OCI-M2 (cell line): ENCODE measurements around the gene UBA1.

Experiments
- DNase-seq: peaks from one replicate; lab custom pipeline; 2025; ENCODE audit not compliant: unreplicated experiment; lab: John Stamatoyannopoulos, UW

The UBA1 gene

DNA sequence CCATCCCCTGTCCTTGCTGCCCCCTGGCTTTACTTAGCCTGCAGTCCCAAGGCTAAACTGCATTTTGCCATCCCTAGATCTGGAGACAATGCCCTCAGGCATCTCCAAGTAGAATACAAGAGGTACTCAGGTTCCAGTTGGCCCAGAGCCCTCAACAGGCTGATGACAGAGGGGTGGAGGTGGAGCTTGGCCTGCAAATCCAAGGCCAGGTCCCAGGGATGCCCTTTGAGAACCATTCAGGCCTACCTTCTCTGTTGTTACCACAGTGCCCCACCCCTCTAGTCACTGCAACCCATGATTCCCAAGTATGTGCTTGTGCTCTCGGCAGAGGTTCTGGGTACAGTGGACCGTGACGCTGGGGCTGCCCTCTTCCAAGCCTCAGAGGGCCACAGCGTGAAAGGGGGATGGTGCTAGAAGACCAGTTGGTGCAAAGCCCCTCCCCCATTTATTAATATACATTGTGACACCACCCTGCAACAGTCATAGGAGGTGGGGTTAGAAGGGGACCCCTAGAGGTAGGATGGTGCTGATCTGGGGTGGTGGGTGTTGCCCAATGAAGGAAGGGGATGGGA is 6.4 kb upstream of the UBA1 start:
- DNase-seq, result no peak

DNA sequence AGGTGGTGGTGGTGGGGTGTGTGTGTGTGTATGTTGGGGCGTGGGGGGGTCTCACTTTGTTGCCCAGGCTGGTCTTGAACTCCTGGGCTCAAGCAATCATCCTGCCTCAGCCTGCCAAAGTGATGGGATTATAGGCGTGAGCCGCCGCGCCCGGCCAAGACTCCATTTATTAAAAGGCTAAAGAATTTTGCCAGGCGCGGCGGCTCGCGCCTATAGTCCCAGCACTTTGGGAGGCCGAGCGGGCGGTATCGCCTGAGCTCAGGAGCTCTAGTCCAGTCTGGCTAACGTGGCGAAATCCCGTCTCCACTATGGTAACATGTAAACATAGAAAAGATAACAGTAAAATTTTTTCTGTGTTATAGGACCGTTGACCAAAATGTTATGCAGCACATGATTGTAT is 3.7 kb upstream of the UBA1 start:
- no peak for DNase-seq

DNA sequence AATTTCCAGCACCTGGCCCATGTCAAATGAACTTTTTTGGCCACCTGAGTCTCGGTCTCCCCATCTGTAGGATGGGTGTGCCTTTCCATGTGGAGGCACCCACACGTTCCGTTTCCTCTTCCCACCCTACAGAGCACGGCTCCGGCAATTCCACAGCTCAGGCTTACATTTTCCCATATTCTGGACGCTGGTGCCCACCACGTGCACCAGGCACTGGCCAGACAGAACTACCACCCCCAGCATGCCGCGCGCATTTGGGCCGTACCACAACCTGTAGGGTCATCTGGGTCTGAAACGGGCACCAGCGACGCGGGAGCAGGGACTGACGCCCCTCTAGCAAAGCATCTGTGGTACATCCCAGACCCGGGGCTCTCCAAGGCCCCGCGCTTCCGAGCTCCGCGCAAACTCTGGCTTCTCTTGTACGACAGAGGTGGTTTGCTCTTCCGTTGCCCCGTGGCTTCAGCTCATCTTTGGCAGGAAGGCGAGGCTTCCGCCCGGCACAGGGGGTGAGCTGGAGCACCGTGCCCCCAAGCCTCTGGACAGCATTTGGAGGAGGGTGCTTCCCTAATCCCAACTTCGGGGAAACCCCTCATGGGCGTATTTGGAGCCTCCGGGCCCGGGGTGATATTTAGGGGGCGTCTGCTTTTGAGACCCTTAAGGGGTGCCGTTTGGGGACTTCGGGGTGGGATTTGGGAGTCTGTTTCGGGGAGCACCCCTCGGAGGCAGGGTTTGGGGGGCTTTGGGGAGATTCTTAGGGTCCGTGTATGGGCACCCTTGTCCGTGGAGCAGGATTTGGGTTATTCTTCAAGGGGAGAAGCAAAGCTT is 3.0 kb upstream of the UBA1 start:
- DNase-seq, result peak; percentile 75

DNA sequence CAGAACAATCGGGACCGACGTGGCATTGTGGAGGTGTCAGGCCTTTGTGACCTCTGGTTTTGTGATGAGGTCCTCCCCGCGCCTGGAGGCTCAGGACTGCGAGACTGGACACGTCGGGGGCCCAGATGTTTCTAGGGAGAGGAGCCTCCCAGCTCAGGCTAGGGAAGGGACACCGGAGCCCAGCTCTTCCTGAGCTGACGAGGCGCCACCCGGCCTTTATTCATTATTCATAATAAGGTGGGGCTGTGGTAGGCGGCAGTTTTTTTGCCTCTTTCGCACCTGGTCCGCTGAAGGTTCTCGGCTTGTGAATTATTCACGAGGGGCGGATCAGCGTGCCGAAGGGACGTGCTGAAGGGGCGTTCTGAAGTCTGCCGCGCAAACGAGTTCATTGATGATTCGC is 2.3 kb upstream of the UBA1 start:
- DNase-seq, result no peak

DNA sequence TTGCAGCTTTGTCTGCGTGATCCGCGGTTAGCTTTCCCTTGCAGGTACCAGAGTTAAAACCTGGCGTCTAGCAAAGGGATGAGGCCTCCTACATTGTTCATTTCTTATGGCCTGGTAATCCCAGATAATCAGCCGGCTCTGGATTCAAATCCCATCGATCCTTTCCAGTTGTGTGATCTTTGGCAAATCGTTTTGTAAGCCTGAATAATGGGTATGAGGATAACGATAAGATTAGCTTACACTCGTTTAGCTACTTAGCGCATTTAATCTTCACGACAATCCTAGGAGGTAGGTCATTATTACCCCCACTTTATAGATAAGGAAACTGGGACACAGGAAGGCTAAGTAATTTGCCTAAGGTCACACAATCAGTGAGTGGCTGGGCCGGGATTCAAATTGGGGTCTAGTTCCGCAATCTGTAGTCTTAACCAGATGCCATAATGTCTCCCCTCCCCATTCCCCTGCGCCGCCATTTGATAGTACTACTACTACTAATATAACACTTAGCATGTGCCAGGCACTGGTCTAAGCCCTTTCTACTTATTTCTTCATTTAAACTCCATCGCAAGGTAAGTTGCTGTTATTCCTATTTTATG is 1.7 kb upstream of the UBA1 start:
- no peak for DNase-seq

DNA sequence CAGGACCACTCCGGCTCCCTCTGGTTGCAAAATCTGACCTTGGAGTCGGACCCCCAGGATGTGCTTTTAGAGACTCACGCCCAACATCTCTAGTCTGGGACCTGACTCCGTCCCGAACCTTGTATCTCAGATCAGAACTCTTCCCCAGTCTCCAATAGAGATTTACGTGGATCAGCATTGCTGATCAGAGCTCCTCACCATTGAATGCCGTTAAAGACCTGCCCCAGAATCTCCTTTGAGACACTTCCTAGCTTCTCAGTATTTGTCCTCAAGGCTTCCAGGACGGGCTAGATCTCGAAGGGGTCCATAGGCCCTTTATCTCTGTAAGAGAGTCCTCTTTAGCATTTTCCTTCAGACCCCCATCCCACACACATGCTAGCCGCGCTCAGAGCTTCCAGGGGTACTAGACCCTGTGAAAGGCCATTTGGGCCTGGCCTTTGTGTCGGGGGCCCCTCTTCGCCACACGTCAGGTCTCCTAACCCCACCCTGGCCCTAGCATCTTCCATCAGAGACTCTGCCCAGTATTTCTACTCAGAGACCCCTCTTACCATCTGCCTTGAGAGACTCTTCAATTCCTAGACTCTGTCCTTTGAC is 662 bp downstream of the UBA1 start:
- DNase-seq, result no peak

DNA sequence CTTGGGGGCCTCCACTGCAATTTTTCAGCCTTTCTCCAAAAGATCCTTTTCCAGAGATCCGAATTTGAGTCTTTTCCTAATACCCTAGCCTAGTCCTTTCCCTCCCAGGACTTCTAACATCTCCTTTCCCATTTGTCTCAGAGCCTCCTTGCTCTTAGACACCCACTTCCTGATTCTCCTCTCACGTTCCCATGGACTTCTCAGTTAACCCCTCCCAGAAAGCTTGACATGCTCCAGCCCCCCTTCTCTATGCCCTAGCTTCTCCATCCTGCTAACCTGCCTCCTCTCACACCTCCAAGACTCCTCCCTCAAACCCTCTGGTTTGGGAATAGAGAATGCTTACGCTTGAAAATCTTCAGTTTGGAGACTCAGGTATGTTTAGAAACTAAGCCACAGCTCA is 2.5 kb downstream of the UBA1 start:
- DNase-seq, result no peak

DNA sequence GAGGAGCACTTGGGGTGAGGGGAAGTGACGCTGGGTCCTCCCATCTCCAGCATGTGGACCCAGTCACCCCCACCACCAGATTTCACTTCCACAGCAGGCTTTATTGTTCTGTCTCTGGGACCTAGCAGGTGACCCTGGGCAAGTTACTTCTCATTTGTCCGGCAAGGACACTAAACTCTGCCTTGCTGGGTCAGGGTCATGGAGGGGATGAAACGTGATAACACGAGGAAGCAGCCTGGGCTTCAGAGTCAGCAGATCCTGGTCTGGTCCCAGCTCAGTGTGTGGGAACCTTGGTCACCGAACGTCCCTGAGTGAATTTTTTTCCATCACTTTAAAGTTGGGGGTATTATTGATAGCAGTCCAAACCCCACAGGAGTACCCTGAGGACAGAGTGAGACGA is 3.9 kb downstream of the UBA1 start:
- DNase-seq, result no peak

DNA sequence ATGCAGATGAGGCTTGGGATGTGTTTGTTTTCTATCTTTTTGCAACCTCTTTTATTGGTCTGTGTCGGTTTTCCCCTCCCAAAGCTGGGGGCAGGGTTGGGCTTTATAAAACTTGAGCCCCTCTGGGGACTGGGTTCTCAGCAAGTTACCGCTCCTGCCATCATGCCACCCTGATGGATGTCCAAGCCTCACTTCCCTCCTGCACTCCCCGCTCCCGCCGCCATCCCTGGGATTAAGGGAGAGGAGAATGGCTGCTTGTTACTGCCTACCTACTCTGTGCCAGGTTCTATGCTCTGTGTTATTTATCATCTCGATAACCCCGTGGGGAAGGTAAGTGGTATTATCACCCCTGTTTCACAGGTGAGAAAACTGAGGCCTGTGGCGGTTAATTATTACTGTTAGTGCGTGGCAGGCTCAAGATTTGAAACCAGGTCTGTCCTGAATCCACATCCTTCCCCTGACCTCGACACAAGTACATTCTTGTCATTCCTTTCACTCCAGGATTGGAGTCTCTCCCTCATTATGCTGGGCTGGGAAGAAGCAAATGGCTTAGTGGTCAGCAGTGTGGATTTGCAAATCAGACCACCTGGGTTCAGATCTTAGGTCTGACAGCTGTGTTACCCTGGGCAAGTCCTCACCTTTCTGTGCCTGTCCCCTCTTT is 4.5 kb downstream of the UBA1 start:
- DNase-seq, result no peak

DNA sequence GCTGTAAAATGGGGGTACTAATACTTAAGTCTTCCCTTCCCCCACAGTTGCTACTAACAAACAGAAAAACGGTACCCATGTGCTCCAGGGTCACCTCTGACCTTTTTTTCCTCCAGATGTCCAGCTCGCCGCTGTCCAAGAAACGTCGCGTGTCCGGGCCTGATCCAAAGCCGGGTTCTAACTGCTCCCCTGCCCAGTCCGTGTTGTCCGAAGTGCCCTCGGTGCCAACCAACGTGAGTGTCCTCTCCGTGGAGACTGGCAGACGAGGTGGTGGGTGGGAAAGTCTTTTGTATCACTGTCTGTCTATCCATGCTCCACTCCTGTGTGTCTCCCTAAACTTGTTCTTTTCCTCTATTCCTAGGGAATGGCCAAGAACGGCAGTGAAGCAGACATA is 5.1 kb downstream of the UBA1 start:
- DNase-seq, result no peak

DNA sequence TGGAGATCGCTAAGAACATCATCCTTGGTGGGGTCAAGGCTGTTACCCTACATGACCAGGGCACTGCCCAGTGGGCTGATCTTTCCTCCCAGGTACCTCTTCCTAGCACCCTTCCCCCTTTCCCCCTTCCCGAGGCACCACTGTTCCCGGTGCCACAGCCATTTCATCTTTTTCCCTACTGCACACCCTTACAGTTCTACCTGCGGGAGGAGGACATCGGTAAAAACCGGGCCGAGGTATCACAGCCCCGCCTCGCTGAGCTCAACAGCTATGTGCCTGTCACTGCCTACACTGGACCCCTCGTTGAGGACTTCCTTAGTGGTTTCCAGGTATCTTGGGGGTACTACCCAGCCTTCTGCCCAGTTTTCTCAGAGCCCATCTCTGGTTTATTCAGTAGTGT is 5.7 kb downstream of the UBA1 start:
- no peak for DNase-seq

DNA sequence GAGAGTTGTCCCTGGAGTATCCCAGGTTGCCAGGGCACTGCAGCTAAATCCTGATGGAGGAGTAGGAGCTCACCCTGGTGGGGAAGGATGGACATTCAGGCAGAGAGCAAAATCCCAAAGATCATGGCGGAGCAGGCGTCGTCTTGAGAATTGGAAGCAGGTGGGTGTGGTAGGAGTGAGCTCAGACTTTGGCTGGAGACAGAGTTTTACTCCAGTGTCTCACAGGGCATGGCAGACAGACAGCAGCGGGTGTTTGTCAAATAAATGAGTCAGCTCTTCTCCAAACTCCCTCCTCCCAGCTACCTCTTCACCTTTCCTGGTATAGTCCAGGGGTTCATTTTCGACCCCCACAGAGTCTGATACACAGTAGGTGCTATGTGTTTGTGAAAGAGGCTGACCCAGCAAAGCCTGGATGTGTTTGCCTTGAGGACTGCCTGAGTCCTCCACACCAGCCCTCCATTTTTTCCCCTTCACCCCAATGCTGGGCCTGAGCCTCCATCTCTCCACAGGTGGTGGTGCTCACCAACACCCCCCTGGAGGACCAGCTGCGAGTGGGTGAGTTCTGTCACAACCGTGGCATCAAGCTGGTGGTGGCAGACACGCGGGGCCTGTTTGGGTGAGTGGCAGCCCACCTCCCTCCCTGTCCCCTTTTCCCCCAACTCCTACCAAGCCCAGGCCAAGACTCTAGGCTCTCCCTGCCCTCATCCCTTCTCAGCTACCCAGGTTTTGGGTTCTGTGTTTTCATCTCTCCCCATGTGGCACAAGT is 6.9 kb downstream of the UBA1 start:
- DNase-seq, result no peak

DNA sequence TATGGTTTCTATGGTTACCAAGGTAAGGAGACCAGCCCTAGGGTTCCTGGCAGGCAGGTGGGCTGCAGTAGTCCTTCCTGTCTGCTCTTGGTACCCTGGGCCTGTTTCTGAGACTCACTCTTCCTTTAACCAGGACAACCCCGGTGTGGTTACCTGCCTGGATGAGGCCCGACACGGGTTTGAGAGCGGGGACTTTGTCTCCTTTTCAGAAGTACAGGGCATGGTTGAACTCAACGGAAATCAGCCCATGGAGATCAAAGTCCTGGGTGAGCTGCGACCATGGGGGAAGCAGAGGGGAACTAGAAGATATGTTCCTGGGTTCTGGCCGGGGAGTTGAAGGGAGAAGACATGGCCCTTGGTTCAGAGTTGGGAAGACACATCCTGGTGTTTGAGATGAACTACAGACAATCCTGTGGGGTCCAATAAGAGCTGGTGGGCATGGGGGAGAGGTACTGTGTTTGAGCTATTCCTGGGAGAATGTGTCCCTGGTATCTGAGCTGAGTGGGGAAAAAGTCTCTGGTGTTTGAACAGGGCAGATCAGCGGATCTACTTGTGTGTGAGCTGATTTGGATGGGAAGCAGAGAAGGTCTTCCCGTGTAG is 7.8 kb downstream of the UBA1 start:
- DNase-seq, result no peak

DNA sequence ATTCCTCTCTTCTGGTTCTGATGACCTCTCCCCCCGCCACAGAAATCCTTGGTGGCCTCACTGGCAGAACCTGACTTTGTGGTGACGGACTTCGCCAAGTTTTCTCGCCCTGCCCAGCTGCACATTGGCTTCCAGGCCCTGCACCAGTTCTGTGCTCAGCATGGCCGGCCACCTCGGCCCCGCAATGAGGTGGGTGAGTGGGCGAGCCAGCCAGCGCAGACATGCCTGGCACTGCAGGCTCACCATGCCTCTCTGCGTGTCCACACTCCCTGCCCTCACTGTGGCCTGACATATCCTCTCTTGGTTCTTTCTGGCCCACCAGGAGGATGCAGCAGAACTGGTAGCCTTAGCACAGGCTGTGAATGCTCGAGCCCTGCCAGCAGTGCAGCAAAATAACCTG is 8.7 kb downstream of the UBA1 start:
- DNase-seq, result no peak

DNA sequence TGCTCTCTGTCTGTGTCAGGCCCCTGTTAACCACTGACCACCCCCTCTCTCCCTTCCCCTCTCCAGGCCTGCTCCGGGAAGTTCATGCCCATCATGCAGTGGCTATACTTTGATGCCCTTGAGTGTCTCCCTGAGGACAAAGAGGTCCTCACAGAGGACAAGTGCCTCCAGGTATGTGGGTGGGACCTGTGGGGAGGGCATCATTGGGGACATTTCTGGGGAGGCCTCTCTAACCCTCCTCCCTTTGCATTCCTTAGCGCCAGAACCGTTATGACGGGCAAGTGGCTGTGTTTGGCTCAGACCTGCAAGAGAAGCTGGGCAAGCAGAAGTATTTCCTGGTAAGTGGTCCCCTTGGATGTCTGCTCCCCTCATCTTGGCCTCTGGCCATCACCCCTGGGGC is 9.2 kb downstream of the UBA1 start:
- DNase-seq, result no peak

DNA sequence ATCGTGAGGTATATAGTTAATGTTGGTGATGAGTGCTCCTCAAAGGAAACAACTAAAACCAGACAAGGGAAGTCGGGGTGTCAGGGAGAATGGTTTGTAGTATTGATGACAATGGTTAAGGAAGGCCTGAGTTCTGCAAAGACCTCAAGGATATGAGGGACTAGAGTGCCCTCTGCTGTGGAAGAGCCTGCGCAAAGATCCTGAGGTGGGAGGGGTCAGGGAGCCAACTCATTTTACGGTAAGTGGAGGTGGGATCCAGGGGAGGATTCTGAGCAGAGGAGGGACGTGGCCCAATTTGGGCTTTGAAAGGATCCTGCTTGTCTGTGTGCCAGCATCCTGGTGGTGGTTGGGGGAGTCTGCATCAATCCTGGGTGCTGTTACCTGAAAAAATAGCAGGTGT is 11.3 kb downstream of the UBA1 start:
- DNase-seq, result no peak

DNA sequence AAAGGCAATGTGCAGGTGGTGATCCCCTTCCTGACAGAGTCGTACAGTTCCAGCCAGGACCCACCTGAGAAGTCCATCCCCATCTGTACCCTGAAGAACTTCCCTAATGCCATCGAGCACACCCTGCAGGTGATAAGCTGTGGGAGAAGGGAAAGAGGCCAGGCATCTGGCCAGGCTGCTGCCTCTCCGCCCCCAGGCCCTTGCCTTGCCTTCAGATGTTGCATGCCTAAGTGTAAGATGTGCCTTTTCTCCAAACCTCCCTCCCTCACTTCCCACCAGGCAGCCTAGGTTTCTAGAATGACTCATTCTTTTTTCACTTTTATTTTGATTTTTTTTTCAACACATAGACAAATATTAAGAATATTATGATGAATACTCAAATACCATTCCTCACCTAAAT is 12.7 kb downstream of the UBA1 start:
- DNase-seq, result no peak

DNA sequence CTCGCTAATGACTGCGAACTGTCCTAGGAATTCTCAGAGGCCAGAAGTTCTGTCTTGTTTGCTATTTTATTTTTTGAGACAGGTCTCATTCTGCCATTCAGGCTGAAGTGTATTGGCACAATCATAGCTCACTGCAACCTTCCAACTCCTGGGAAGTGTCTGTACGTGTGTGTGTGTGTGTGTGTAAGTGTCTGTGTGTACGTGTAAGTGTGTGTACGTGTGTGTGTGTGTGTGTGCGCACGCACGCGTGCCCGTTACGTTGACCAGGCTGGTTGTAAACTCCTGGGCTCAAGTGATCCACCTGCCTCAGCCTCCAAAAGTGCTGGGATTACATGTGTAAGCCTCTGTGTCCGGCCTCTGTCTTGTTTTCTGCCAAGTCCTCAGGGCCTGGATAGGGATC is 14.5 kb downstream of the UBA1 start:
- DNase-seq, result no peak

DNA sequence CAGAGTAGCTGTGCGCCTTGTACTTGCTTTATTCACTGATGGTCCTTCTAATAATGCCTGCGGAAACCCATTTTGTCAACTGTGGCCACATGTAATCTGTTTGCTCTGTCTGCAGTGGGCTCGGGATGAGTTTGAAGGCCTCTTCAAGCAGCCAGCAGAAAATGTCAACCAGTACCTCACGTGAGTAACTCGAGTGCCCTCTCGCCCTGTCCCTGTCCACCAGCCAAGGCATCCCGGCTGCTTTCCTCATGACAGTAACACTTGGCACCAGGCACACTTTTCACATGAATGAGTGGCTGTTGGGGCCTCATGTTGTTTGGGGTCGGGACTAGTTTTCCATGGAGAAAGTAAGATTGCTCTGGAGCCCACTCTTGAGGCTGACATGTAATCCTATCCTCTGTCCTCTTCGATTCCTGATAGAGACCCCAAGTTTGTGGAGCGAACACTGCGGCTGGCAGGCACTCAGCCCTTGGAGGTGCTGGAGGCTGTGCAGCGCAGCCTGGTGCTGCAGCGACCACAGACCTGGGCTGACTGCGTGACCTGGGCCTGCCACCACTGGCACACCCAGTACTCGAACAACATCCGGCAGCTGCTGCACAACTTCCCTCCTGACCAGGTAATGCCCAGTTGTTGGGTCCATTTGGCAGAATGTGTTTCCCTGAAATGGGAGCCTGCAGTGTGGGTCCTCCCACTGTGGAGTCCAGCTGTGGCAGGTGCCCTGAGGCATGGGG is 16.0 kb downstream of the UBA1 start:
- DNase-seq, result no peak
